HepG2 (cell line): Measurements from ENCODE around the gene TCAF1. TPM values are rescaled to one million over a fixed set of nuclear protein-coding genes. Genes with fewer than 3 reads are reported as not detected.

Experiments
- ADNP ChIP-seq: sonication (generic); formaldehyde crosslinking; IDR thresholded peaks from 2 replicates; pipeline ENCODE4 v1.4.0; 2020; ENCODE audit warnings: missing genetic modification reagents
- ARNT2 ChIP-seq: sonication (generic); formaldehyde crosslinking; IDR thresholded peaks from 2 replicates; pipeline ENCODE4 v1.8.0; 2022; ENCODE audit warnings: mild to moderate bottlenecking, low read depth, missing genetic modification reagents, moderate library complexity
- ATAD3A ChIP-seq: sonication (generic); formaldehyde crosslinking; IDR thresholded peaks from 2 replicates; pipeline ENCODE4 v1.4.0; 2020; ENCODE audit warnings: missing genetic modification reagents
- BHLHE40 ChIP-seq: IDR thresholded peaks from 2 replicates; pipeline ENCODE4 v1.6.1; 2011; ENCODE audit warnings: low read length, improper control_type of control experiment
- CCDC6 ChIP-seq: sonication (generic); formaldehyde crosslinking; IDR thresholded peaks from 2 replicates; pipeline ENCODE4 v1.8.1; 2022; ENCODE audit warnings: mild to moderate bottlenecking, missing genetic modification reagents, moderate library complexity
- EEA1 ChIP-seq: sonication (generic); formaldehyde crosslinking; IDR thresholded peaks from 2 replicates; pipeline ENCODE4 v1.5.1; 2020; ENCODE audit warnings: mild to moderate bottlenecking, missing genetic modification reagents, borderline replicate concordance
- ISL2 ChIP-seq: sonication (generic); formaldehyde crosslinking; IDR thresholded peaks from 2 replicates; pipeline ENCODE4 v1.5.0; 2020; ENCODE audit warnings: missing genetic modification reagents
- KAT8 ChIP-seq: IDR thresholded peaks from 2 replicates; pipeline ENCODE4 v1.6.1; 2016; ENCODE audit warnings: missing genetic modification reagents, missing compliant biosample characterization
- NFE2 ChIP-seq: sonication (generic); formaldehyde crosslinking; IDR thresholded peaks from 2 replicates; pipeline ENCODE4 v1.4.0; 2020; ENCODE audit warnings: missing genetic modification reagents
- POLR2G ChIP-seq: fragments of 200-400 bp; formaldehyde crosslinking; IDR thresholded peaks from 2 replicates; pipeline ENCODE4 v1.6.1; 2018; ENCODE audit warnings: mild to moderate bottlenecking, low read depth, low read length, moderate library complexity
- RNF2 ChIP-seq: fragments of 450-650 bp; conservative IDR thresholded peaks from 2 replicates; pipeline ENCODE4 v1.6.1; 2016; ENCODE audit warnings: low read depth
- ZNF331 ChIP-seq: sonication (generic); formaldehyde crosslinking; IDR thresholded peaks from 2 replicates; pipeline ENCODE4 v1.4.0; 2020; ENCODE audit warnings: missing genetic modification reagents
- ZNF337 ChIP-seq: sonication (generic); formaldehyde crosslinking; IDR thresholded peaks from 2 replicates; pipeline ENCODE4 v1.5.1; 2020; ENCODE audit warnings: missing genetic modification reagents, low read depth, mild to moderate bottlenecking, borderline replicate concordance
- ZNF619 ChIP-seq: sonication (generic); formaldehyde crosslinking; IDR thresholded peaks from 2 replicates; pipeline ENCODE4 v1.4.0; 2020; ENCODE audit warnings: mild to moderate bottlenecking, missing genetic modification reagents
- ZNF644 ChIP-seq: IDR thresholded peaks from 2 replicates; pipeline ENCODE4 v1.6.1; 2016; ENCODE audit warnings: low read depth
- ZNF678 ChIP-seq: sonication (generic); formaldehyde crosslinking; IDR thresholded peaks from 2 replicates; pipeline ENCODE4 v1.4.0; 2020; ENCODE audit warnings: mild to moderate bottlenecking, missing genetic modification reagents
- ZNF737 ChIP-seq: sonication (generic); formaldehyde crosslinking; IDR thresholded peaks from 2 replicates; pipeline ENCODE4 v1.5.0; 2020; ENCODE audit warnings: missing genetic modification reagents, mild to moderate bottlenecking, borderline replicate concordance
- polyA plus RNA-seq, 8 experiments: library from polyadenylated mRNA; depleted of rRNA in 3 of 8; stranded (reverse) in 7 of 8; unstranded in 1 of 8; fragments of >200 nt; fragmentation: Illumina TruSeq in 4 of 8; extraction: Trizol in 4 of 8; gene quantifications; 2 replicates each; pipeline versions ENCODE4 v1.2.1 to v1.2.3, GENCODE V29; 2011 to 2016; ENCODE audit warnings: low read depth in 4 of 8, missing spikeins in 1 of 8, mixed read lengths in 1 of 8; ENCODE audit not compliant: insufficient read depth in 1 of 8
- total RNA-seq, 5 experiments: library from RNA; depleted of rRNA; stranded (reverse); fragments of >200 nt; fragmentation: Illumina TruSeq; extraction: Trizol; gene quantifications; 2 replicates each; pipeline ENCODE4 v1.2.3, GENCODE V29; 2016; ENCODE audit warnings: low read depth in 1 of 5
- TF ChIP-seq, protein P1 (sequence below): sonication (generic); formaldehyde crosslinking; IDR thresholded peaks from 2 replicates; pipeline ENCODE4 v1.8.0; 2022; ENCODE audit warnings: missing genetic modification reagents, mild to moderate bottlenecking, moderate library complexity, borderline replicate concordance
- TF ChIP-seq, protein P2 (sequence below): sonication (generic); formaldehyde crosslinking; IDR thresholded peaks from 2 replicates; pipeline ENCODE4 v1.8.0; 2022; ENCODE audit warnings: missing genetic modification reagents, mild to moderate bottlenecking, borderline replicate concordance
- TF ChIP-seq, protein P3 (sequence below): sonication (generic); formaldehyde crosslinking; IDR thresholded peaks from 2 replicates; pipeline ENCODE4 v1.4.0; 2020; ENCODE audit warnings: mild to moderate bottlenecking, missing genetic modification reagents, borderline replicate concordance
- TF ChIP-seq, protein P4 (sequence below): sonication (generic); formaldehyde crosslinking; IDR thresholded peaks from 2 replicates; pipeline ENCODE4 v1.4.0; 2020; ENCODE audit warnings: missing genetic modification reagents

The TCAF1 gene
- total and polyA plus RNA-seq, 2 of the 13 experiments (the other 11 are each of a cell fraction or from before 2014, with no cell fraction given) = 36.2 to 101 TPM

DNA sequence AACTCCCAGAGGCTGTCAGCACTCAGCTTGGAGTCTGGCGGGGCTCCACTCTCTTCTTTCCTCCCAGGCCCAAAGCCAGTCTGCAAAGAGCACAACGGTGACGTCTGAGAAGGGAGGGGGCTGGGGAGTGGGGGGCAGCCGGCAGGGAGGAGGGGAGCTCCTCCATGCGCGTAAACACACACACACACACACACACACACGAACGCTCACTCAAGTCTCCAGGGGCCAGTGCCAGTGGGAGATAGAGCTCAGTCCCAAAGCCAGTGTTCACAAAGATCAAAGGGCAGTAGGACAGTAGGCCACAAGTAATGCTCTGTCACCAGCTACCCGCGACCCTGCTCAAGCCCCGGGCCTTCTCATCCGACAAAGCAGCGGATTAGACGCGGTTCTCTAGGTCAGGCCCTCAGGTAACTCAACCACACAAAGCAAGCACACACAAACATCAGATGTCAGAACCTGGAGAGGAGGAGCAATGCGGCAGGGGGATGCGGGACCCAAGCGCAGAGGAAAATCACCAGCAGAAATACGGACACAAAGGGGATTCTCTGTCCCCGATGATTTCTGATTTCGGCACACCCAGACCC is 19.9 kb downstream of the TCAF1 start (continued):
- TF ChIP-seq, protein P1, sequence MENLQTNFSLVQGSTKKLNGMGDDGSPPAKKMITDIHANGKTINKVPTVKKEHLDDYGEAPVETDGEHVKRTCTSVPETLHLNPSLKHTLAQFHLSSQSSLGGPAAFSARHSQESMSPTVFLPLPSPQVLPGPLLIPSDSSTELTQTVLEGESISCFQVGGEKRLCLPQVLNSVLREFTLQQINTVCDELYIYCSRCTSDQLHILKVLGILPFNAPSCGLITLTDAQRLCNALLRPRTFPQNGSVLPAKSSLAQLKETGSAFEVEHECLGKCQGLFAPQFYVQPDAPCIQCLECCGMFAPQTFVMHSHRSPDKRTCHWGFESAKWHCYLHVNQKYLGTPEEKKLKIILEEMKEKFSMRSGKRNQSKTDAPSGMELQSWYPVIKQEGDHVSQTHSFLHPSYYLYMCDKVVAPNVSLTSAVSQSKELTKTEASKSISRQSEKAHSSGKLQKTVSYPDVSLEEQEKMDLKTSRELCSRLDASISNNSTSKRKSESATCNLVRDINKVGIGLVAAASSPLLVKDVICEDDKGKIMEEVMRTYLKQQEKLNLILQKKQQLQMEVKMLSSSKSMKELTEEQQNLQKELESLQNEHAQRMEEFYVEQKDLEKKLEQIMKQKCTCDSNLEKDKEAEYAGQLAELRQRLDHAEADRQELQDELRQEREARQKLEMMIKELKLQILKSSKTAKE = peak; percentile 28; the same call in 1 of the 2 replicates
- TF ChIP-seq ZNF619 (CRISPR knock-in tag) = no peak
- 0 out of 2 replicates have a peak, but pooled peaks have one; percentile 47 for TF ChIP-seq CCDC6
- TF ChIP-seq ZNF337 = no peak
- TF ChIP-seq BHLHE40 = no peak
- TF ChIP-seq ISL2 (CRISPR knock-in tag) = no peak
- TF ChIP-seq EEA1 = no peak
- TF ChIP-seq, protein P2, sequence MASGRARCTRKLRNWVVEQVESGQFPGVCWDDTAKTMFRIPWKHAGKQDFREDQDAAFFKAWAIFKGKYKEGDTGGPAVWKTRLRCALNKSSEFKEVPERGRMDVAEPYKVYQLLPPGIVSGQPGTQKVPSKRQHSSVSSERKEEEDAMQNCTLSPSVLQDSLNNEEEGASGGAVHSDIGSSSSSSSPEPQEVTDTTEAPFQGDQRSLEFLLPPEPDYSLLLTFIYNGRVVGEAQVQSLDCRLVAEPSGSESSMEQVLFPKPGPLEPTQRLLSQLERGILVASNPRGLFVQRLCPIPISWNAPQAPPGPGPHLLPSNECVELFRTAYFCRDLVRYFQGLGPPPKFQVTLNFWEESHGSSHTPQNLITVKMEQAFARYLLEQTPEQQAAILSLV (CRISPR knock-in tag) = no peak
- TF ChIP-seq, protein P3, sequence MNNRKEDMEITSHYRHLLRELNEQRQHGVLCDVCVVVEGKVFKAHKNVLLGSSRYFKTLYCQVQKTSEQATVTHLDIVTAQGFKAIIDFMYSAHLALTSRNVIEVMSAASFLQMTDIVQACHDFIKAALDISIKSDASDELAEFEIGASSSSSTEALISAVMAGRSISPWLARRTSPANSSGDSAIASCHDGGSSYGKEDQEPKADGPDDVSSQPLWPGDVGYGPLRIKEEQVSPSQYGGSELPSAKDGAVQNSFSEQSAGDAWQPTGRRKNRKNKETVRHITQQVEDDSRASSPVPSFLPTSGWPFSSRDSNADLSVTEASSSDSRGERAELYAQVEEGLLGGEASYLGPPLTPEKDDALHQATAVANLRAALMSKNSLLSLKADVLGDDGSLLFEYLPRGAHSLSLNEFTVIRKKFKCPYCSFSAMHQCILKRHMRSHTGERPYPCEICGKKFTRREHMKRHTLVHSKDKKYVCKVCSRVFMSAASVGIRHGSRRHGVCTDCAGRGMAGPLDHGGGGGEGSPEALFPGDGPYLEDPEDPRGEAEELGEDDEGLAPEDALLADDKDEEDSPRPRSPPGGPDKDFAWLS (CRISPR knock-in tag) = no peak
- 0 out of 2 replicates have a peak, but pooled peaks have one; percentile 66 for TF ChIP-seq ZNF644 (CRISPR knock-in tag)
- no peak for TF ChIP-seq ZNF678 (CRISPR knock-in tag)
- no peak for TF ChIP-seq ZNF331
- no peak for TF ChIP-seq ATAD3A (CRISPR knock-in tag)
- TF ChIP-seq NFE2 (CRISPR knock-in tag) = no peak
- no peak for TF ChIP-seq ADNP (CRISPR knock-in tag)
- no peak for TF ChIP-seq KAT8 (CRISPR knock-in tag)
- TF ChIP-seq, protein P4, sequence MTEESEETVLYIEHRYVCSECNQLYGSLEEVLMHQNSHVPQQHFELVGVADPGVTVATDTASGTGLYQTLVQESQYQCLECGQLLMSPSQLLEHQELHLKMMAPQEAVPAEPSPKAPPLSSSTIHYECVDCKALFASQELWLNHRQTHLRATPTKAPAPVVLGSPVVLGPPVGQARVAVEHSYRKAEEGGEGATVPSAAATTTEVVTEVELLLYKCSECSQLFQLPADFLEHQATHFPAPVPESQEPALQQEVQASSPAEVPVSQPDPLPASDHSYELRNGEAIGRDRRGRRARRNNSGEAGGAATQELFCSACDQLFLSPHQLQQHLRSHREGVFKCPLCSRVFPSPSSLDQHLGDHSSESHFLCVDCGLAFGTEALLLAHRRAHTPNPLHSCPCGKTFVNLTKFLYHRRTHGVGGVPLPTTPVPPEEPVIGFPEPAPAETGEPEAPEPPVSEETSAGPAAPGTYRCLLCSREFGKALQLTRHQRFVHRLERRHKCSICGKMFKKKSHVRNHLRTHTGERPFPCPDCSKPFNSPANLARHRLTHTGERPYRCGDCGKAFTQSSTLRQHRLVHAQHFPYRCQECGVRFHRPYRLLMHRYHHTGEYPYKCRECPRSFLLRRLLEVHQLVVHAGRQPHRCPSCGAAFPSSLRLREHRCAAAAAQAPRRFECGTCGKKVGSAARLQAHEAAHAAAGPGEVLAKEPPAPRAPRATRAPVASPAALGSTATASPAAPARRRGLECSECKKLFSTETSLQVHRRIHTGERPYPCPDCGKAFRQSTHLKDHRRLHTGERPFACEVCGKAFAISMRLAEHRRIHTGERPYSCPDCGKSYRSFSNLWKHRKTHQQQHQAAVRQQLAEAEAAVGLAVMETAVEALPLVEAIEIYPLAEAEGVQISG (CRISPR knock-in tag) = peak; percentile 34; the same call in 1 of the 2 replicates
- TF ChIP-seq ZNF737 (CRISPR knock-in tag) = no peak
- TF ChIP-seq RNF2 = no peak
- no peak; the same call in 1 of the 2 replicates for TF ChIP-seq ARNT2 (CRISPR knock-in tag)
- TF ChIP-seq POLR2G = peak; percentile 68; the same call in 1 of the 2 replicates
